HG02798 (cell line): ENCODE results near the gene VOPP1.
"Not testable (repeated sequence)": the region's sequence is repeated elsewhere in the genome, so short reads cannot be mapped to it uniquely, and the experiment has no call there.

Experiments
- ATAC-seq: cut with Tn5 transposase; IDR thresholded peaks from one replicate; pipeline ENCODE4 v1.9.1; 2021; ENCODE audit warnings: mild to moderate bottlenecking; ENCODE audit not compliant: unreplicated experiment, poor library complexity

Gene VOPP1

DNA sequence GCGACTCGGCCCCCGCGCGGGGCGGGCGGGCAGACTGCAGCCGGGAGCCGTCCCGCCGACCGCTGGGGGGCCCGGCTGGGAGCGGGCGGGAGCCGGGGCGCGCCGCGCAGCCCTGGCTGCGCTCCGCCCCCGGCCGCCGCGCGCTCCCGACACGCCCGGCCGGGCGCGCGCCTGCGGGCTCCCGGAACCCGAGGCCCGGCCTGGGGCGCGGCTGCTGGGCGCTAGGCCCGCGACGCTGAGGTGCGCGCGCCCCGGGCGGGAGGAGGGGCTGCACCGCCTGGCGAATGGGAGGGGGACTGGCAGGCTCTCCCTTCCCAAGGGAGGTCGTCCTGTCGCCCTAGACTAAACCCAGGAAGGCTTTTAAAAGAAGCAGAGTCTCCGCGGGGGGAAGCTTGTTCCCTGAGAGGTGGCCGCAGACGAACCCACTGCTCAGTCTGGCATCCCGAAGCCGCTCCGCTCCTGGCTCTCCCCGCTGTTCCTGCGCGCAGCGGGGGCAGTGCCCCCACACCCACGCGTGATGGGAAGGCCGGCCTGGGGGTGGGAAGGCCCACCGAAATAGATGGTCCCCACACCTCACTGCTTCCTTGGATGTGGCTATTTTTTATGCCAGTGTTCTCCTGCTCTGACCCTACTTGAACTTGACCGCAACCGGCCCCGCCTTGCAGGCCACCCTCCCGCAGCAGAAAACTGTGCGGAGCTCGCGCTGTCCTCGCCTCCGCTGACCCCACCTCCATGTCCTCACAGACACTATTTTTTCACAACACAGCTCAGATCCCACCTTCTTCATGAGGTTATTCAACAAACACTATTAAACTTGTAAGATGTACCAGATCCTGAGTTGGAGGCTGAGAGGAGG, at the start of gene VOPP1:
Gene VOPP1, minus strand, starts transcription at position 125 of the 856 bp plus-strand sequence. CDS start 178 bp downstream, outside the sequence.
- ATAC-seq = peak; percentile 57

- ATAC-seq = no peak
Measured at GRCh38 chr7:55618913-55619312, 46.6 kb upstream of the VOPP1 start.

DNA sequence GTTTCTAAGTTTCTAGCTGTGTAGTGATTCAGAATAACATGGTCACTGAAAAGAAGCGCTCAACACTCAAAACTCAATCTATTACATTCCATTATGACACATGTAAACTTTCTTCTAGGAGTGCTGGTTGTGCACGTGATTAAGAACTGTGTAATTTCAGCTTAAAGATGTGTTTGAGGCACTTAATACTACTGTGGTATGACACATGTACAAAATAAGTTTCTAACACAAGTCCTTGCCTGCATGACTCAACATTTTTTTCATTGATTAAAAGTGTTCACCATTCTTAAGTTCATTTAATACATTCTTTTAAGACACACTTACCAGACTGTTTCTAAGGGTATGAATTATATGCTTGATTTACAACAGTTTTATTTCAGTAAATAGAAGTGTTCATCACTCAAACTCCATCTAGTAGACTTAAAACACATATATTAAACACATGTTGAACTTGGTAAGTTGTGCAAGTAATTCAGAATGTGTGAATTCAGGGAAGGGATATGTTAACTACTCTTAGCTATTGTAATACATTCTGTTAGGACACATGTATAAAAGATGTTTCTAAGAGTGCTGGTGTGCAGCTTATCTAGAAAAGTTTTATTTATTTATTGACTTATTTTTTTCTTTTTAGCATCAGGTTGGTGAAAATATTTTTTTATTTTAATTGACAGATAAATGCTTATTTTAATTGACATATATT, 42.2 kb upstream of the VOPP1 start:
- not testable (repeated sequence) for ATAC-seq

GRCh38 chr7:55609726-55610125, 37.4 kb upstream of the VOPP1 start:
- not testable (repeated sequence) for ATAC-seq

GRCh38 chr7:55605661-55606060, 33.4 kb upstream of the VOPP1 start:
- ATAC-seq = not testable (repeated sequence)

DNA sequence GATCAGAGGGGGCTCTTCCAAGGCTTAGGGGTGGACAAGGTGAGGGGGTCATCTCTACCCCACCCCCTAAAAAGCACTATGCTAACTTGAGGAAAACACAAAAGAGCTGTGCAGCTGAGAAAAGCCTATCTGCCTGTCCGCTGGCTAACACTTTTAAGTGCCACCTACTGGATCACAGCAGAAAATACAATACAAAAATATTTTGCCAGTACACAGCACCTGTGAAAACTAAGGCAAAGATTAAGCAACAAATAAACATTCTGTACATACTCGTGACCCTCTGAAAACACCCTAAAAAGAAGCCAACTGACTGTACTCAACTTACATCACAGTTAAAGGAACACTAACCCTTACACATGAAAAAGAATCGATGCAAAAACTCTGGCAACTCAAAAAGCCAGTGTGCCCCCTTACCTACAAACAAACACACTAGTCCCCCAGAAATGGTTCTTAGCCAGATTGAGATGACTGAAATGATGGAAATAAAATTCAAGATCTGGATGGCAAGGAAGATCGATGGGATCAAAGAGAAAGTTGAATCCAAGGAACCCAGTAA, 25.7 kb upstream of the VOPP1 start:
- peak; percentile 65 for ATAC-seq

GRCh38 chr7:55597214-55597739, 25.0 kb upstream of the VOPP1 start:
- ATAC-seq = not testable (repeated sequence)

DNA sequence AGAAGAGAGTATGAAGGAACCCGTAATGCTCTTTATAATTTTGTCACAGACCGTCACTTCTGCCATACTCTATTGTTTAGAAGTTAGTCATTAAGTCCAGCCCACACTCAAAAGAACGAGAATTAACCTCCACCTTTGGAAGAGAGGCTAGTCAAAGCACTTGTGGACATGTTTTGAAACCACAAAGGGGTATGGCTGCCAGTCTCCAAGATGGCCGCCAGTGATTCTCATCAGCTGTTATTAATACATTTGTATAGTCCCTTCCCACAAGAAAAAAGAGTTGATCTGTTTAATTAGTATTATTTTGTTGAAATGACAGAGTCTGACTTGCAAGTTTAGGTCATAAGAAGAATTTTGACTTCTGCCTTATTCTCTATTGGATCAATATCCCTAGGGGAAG, 23.2 kb upstream of the VOPP1 start:
- no peak for ATAC-seq

DNA sequence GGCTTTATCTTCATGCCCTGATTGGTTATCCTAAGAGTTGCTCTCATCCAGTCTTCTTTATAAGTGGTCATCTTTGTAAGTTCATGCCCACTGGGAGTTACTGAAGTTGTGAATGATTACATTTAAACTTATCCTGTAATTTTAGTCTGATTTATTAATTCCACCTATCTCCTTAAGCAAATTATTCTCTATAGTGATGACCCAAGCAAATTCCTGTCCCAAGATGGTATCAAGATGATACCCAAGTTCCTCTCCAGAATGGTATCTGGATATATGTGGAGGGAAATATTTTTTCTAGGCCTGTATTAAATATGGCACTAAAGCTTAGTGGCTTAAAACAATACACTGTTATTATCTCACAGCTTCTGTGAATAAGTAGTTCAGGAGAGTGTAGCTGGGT, 22.6 kb upstream of the VOPP1 start:
- no peak for ATAC-seq

DNA sequence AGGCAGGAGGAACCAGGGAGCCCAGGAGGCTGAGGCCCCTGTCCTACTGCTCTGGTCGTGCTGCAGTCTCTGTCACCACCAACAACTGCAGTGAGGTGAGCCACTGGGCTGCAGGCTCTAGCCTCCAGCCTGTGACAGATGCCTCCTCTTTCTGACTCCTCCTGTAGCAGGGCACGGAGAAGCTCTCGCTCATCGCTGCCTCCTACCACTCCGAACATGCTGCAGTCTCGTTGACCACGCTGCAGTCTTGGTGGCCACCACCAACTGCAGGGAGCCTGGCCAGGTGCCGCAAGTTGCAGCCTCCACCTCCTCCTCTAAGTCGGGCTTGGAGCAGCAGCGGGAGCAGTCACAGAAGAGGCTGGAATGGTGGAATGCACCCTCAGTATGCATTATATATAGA, 22.1 kb upstream of the VOPP1 start:
- no peak for ATAC-seq

DNA sequence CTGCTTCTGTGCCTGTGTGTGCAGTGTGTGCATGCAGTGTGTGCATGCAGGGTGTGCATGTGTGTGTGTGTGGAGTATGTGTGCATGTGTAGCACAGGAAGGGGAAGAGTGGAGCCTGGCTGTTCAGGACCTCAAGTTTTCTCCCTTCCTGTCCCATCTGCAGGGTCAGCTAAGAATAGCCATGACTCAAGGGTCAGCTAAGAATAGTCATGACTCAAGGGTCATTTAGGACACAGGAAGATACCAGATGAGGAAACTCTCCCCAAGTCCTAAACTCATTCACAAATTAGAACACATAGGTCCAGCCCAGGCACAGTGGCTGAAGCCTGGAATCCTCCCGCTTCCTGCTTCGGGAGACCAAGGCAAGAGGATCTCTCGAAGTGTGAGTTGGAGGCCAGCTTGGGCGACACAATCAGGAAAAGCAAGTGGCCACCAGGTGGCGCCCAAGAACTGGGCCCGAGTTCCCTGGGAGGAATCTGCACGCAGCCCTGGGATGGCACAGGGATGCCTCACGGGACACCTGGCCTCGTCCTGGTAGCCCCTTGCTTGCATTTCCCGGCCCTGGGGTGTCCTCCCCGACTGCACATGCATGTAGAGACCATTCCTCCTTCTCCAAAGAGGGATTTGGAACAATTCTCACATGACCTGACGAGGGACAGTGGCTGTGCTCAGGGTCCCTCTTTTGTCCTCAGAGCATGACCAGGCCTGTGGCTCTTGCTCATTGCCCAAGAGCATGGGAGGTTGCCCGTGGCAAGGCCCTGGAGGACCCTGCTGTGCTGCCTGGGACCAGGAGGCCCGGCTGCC, 21.4 kb upstream of the VOPP1 start:
- ATAC-seq = peak; percentile 46

DNA sequence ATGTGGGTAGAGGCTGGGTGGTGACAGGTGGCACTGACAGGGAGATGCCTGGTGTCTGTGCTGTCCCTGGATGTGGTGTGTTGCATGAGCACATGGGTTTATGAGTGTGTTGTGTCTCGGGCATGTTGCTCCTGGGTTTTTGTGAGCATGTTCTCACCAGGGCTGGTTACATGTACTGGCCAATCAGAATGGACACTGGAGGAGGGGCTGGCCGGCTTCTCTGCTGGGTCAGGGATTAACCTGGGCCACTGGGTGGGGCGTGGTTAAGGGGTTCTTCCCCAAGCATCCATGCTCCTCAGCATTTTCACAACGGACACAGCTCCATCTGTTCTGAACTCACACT, 20.8 kb upstream of the VOPP1 start:
- peak; percentile 3 for ATAC-seq

- no peak for ATAC-seq
Measured at GRCh38 chr7:55592492-55592891, 20.2 kb upstream of the VOPP1 start.

DNA sequence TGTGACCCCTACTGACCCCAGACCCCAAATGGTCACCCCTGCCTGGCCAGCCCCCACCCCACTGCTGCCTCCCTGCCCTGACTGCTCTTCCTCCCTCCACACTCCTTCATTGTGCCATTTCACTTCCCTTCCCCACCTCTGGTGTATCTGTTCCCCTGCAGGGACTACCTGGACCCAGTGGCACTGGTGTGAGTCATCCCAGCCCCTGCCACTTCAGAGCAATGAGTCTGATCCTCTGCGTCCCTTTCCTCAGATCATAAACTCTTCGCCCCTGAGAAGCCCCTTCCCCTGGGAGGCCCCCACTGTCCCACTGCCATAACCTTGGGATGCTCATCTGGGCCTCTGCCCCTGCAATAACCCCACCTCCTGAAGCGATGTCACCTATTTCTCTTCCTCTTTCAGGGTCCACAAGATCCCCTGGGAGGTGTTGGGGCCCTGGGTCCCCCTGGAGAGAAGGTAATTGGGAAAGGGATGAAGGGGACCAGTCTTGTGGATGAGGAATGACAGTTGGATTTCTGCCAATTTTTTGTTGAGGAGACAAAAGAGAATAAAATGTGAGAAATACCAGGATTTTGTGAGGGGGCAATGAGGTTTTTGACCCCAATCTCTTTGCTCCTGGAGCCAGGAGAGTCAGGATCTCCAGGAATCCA, 19.1 kb upstream of the VOPP1 start:
- ATAC-seq = no peak

DNA sequence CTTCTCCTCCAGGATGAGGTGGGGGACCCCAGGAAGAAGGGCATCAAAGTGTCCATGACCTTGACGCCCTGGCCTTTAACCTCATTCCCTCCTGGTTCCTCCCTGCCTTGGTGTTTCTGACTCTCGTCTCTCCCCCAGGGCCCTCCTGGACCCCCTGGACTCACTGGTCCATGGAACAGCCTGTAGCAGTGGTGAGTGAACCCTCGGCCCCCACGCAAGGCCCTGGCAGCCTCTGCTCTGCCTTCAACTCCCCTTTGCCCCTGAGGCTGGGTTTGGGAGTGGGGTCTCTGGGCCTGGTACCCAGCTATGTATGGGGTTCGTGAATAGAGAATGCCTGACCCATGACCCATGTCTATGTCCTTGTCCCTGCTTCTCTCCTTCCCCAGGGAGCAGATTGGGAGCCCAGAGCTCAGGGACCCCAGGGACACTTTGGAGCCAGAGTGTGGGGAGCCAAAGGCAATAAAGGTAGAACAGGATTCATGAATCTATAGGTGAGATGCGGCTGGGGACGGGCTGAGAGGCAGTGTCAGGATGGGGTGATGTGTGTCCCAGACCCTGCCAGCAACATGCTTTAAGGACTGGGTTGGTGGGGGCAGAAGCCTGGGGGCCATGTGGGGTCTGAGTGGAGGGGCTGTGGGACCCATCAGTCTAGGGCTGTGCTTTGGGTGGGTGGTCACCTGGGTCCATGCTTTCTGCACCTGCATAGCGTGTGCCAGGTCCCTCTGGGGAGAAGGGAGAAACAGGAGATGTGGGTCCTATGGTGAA, 18.4 kb upstream of the VOPP1 start:
- no peak for ATAC-seq

- ATAC-seq = no peak
Measured at GRCh38 chr7:55589905-55590304, 17.6 kb upstream of the VOPP1 start.

DNA sequence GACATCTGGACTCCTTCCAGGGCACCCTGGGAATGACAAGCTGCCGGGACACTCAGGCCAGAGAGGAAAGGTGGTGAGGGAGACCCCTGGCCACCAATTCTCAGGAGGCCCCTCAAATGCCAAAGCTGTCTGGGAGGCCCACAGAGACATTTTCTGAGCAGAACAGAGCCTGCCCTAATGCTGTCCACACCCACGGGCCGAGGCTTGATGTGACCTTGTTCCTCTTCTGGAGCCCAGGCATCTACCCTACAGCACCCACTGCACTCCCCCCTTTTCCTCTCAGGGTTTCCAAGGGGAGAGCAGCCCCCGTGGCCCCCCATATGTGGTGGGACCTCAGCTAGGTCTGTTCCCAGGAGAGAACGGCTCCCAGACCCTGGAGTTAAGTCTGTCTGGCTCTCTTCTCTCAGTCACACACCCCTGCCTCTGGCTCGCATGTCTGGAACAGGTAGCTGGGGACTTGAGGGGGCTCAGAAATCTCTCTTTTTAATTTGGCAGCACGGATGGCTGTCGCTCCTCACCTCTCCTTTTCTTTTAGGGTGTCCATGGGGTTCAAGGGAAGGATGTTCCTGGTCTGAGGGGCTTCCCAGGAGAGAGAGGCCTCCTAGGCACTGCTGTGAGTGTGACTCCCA, 16.8 kb upstream of the VOPP1 start:
- ATAC-seq = no peak

DNA sequence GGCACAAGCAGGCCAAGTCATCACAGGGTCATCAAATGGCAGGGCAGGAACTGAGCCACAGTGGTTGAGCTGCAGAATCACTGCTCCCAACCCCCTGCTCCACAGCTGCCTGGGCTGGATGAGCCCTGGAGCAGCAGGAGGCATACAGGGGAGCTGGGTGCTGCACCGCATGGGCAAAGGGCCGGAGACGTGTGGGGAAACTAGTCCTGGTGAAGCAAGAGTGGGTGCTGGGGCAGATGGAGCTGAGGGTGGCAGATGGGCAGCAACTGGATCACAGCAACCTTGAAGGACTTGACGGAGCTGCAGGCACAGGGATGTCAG, 16.0 kb upstream of the VOPP1 start:
- no peak for ATAC-seq
